HepG2 (cell line): ENCODE measurements around the gene HARBI1. TPM values are rescaled to one million over a fixed set of nuclear protein-coding genes. Genes with fewer than 3 reads are reported as not detected.

ENCODE experiments used
- CBFB ChIP-seq: sonication (generic); formaldehyde crosslinking; IDR thresholded peaks from 2 replicates; pipeline ENCODE4 v1.4.0; 2020; ENCODE audit warnings: missing genetic modification reagents
- DMAP1 ChIP-seq: IDR thresholded peaks from 2 replicates; pipeline ENCODE4 v1.6.1; 2016
- ELF1 ChIP-seq: sonication (generic); formaldehyde crosslinking; IDR thresholded peaks from 2 replicates; pipeline ENCODE4 v1.4.0; 2020; ENCODE audit warnings: missing genetic modification reagents
- ELF4 ChIP-seq: sonication (generic); formaldehyde crosslinking; IDR thresholded peaks from 2 replicates; pipeline ENCODE4 v1.5.0; 2020; ENCODE audit warnings: missing genetic modification reagents, mild to moderate bottlenecking, moderate library complexity, borderline replicate concordance
- ETV6 ChIP-seq: sonication (generic); formaldehyde crosslinking; conservative IDR thresholded peaks from 2 replicates; pipeline ENCODE4 v1.4.0; 2020; ENCODE audit warnings: missing genetic modification reagents
- GATAD2A ChIP-seq: IDR thresholded peaks from 2 replicates; pipeline ENCODE4 v1.6.1; 2016
- HNF4G ChIP-seq, 2 experiments: sonication (generic) in 1 of 2; formaldehyde crosslinking in 1 of 2; IDR thresholded peaks; 2 replicates each; pipeline versions ENCODE4 v1.4.0 to v1.6.1; 2011 to 2020; ENCODE audit warnings: borderline replicate concordance in 2 of 2, low read depth in 2 of 2, mild to moderate bottlenecking in 2 of 2, low read length in 1 of 2, missing genetic modification reagents in 1 of 2, moderate library complexity in 1 of 2
- MAZ ChIP-seq, 2 experiments: sonication (generic) in 1 of 2; formaldehyde crosslinking in 1 of 2; IDR thresholded peaks; 2 replicates each; pipeline versions ENCODE4 v1.5.0 to v1.6.1; 2012 to 2020; ENCODE audit warnings: low read depth in 2 of 2, mild to moderate bottlenecking in 2 of 2, borderline replicate concordance in 1 of 2, improper control_type of control experiment in 1 of 2, low read length in 1 of 2, missing genetic modification reagents in 1 of 2, moderate library complexity in 1 of 2
- NFIC ChIP-seq: IDR thresholded peaks from 2 replicates; pipeline ENCODE4 v1.6.1; 2012; ENCODE audit warnings: mild to moderate bottlenecking, low read length, inconsistent platforms
- PITX1 ChIP-seq: sonication (generic); formaldehyde crosslinking; IDR thresholded peaks from 2 replicates; pipeline ENCODE4 v1.5.1; 2020; ENCODE audit warnings: mild to moderate bottlenecking, missing genetic modification reagents
- SP5 ChIP-seq: IDR thresholded peaks from 2 replicates; pipeline ENCODE4 v1.6.1; 2016; ENCODE audit warnings: low read depth, borderline replicate concordance
- TARDBP ChIP-seq: sonication (generic); formaldehyde crosslinking; IDR thresholded peaks from 2 replicates; pipeline ENCODE4 v1.8.0; 2022; ENCODE audit warnings: mild to moderate bottlenecking, missing genetic modification reagents
- TEAD3 ChIP-seq: optimal IDR thresholded peaks from 2 replicates; pipeline ENCODE3; 2016; ENCODE audit warnings: borderline replicate concordance
- ZNF136 ChIP-seq: sonication (generic); formaldehyde crosslinking; IDR thresholded peaks from 2 replicates; pipeline ENCODE4 v1.8.1; 2022; ENCODE audit warnings: low read depth, mild to moderate bottlenecking, moderate library complexity, missing genetic modification reagents
- ZNF614 ChIP-seq: IDR thresholded peaks from 2 replicates; pipeline ENCODE4 v1.6.1; 2018; ENCODE audit warnings: missing biosample characterization, missing genetic modification reagents, inconsistent platforms, borderline replicate concordance
- ZNF749 ChIP-seq: sonication (generic); formaldehyde crosslinking; IDR thresholded peaks from 2 replicates; pipeline ENCODE4 v1.8.0; 2022; ENCODE audit warnings: mild to moderate bottlenecking, missing genetic modification reagents, moderate library complexity, borderline replicate concordance
- ZSCAN30 ChIP-seq: sonication (generic); formaldehyde crosslinking; IDR thresholded peaks from 2 replicates; pipeline ENCODE4 v1.5.0; 2020; ENCODE audit warnings: mild to moderate bottlenecking, missing genetic modification reagents
- polyA plus RNA-seq, 8 experiments: library from polyadenylated mRNA; depleted of rRNA in 3 of 8; stranded (reverse) in 7 of 8; unstranded in 1 of 8; fragments of >200 nt; fragmentation: Illumina TruSeq in 4 of 8; extraction: Trizol in 4 of 8; gene quantifications; 2 replicates each; pipeline versions ENCODE4 v1.2.1 to v1.2.3, GENCODE V29; 2011 to 2016; ENCODE audit warnings: low read depth in 4 of 8, missing spikeins in 1 of 8, mixed read lengths in 1 of 8; ENCODE audit not compliant: insufficient read depth in 1 of 8
- total RNA-seq, 5 experiments: library from RNA; depleted of rRNA; stranded (reverse); fragments of >200 nt; fragmentation: Illumina TruSeq; extraction: Trizol; gene quantifications; 2 replicates each; pipeline ENCODE4 v1.2.3, GENCODE V29; 2016; ENCODE audit warnings: low read depth in 1 of 5
- TF ChIP-seq, protein P1 (sequence below): sonication (generic); formaldehyde crosslinking; IDR thresholded peaks from 2 replicates; pipeline ENCODE4 v1.5.1; 2020; ENCODE audit warnings: mild to moderate bottlenecking, missing genetic modification reagents, moderate library complexity
- TF ChIP-seq, protein P2 (sequence below): sonication (generic); formaldehyde crosslinking; conservative IDR thresholded peaks from 2 replicates; pipeline ENCODE4 v1.8.0; 2022; ENCODE audit warnings: missing genetic modification reagents
- TF ChIP-seq, protein P3 (sequence below): sonication (generic); formaldehyde crosslinking; IDR thresholded peaks from 2 replicates; pipeline ENCODE4 v1.8.1; 2023; ENCODE audit warnings: mild to moderate bottlenecking, missing genetic modification reagents

Gene HARBI1
- total and polyA plus RNA-seq, 2 of the 13 experiments (the other 11 are each of a cell fraction or from before 2014, with no cell fraction given) = 2.5 to 4.8 TPM

DNA sequence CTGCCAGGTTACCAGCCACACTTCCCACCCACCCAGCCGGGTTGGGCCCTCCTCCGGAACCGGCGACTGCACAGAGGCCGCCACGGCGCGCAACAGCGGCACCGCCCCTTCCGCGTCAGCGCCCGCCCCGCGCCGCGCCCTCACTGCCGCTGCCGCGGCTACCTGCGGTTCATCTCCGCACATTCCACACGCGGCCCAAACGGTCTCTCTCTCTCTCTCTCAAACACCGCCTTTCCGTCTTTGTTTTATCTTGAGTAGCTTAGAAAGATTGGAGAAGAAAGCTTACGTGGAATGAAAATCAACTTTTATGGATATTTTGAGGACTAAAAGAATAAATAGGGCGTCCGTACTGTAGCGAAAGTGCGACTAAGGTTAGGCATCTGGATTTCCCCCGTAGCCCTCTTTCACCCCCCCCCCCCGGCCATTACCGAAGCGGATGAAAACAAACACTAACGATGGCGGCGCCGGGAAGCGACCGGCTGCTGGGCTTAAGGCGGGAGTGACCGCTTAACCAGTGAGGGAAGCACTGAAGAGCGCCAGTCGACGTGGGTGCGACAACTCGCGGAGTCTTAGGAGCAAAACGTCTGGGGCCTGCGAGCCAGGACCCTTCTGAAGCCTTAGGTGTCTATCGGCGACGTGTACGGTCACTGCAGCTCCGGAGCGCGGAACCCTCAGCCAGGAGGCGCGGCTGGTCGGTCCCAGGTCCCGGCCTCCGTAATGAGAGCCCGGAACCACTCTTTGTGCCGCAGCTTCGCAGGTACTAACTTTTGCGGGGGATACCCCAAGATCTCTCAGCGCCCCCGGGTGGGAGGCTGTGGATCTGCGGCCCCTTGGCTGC lies at the start of gene HARBI1, which contains the start of gene ATG13 (continued):
- TF ChIP-seq, protein P1, sequence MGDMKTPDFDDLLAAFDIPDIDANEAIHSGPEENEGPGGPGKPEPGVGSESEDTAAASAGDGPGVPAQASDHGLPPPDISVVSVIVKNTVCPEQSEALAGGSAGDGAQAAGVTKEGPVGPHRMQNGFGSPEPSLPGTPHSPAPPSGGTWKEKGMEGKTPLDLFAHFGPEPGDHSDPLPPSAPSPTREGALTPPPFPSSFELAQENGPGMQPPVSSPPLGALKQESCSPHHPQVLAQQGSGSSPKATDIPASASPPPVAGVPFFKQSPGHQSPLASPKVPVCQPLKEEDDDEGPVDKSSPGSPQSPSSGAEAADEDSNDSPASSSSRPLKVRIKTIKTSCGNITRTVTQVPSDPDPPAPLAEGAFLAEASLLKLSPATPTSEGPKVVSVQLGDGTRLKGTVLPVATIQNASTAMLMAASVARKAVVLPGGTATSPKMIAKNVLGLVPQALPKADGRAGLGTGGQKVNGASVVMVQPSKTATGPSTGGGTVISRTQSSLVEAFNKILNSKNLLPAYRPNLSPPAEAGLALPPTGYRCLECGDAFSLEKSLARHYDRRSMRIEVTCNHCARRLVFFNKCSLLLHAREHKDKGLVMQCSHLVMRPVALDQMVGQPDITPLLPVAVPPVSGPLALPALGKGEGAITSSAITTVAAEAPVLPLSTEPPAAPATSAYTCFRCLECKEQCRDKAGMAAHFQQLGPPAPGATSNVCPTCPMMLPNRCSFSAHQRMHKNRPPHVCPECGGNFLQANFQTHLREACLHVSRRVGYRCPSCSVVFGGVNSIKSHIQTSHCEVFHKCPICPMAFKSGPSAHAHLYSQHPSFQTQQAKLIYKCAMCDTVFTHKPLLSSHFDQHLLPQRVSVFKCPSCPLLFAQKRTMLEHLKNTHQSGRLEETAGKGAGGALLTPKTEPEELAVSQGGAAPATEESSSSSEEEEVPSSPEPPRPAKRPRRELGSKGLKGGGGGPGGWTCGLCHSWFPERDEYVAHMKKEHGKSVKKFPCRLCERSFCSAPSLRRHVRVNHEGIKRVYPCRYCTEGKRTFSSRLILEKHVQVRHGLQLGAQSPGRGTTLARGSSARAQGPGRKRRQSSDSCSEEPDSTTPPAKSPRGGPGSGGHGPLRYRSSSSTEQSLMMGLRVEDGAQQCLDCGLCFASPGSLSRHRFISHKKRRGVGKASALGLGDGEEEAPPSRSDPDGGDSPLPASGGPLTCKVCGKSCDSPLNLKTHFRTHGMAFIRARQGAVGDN (CRISPR knock-in tag) = peak; percentile 73
- TF ChIP-seq GATAD2A = no peak
- TF ChIP-seq, protein P2, sequence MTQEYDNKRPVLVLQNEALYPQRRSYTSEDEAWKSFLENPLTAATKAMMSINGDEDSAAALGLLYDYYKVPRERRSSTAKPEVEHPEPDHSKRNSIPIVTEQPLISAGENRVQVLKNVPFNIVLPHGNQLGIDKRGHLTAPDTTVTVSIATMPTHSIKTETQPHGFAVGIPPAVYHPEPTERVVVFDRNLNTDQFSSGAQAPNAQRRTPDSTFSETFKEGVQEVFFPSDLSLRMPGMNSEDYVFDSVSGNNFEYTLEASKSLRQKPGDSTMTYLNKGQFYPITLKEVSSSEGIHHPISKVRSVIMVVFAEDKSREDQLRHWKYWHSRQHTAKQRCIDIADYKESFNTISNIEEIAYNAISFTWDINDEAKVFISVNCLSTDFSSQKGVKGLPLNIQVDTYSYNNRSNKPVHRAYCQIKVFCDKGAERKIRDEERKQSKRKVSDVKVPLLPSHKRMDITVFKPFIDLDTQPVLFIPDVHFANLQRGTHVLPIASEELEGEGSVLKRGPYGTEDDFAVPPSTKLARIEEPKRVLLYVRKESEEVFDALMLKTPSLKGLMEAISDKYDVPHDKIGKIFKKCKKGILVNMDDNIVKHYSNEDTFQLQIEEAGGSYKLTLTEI (CRISPR knock-in tag) = no peak
- TF ChIP-seq ZNF614 (CRISPR knock-in tag) = no peak
- peak; percentile 17 for TF ChIP-seq TEAD3 (CRISPR knock-in tag)
- TF ChIP-seq DMAP1 (CRISPR knock-in tag) = peak; percentile 79
- 0 out of 2 replicates have a peak, but pooled peaks have one; percentile 37 for TF ChIP-seq ZSCAN30 (CRISPR knock-in tag)
- TF ChIP-seq NFIC = no peak
- no peak; the same call in 1 of the 2 replicates for TF ChIP-seq MAZ (IDR thresholded peaks at IDR 0.05; ENCODE audit: borderline replicate concordance, low read depth, low read length)
- peak; percentile 68 for TF ChIP-seq MAZ (CRISPR knock-in tag; IDR thresholded peaks at IDR 0.05; ENCODE audit: low read depth)
- TF ChIP-seq PITX1 = 0 out of 2 replicates have a peak, but pooled peaks have one; percentile 41
- 0 out of 2 replicates have a peak, but pooled peaks have one; percentile 28 for TF ChIP-seq ELF4 (CRISPR knock-in tag)
- TF ChIP-seq ETV6 (CRISPR knock-in tag) = 0 out of 2 replicates have a peak, but pooled peaks have one; percentile 11
- peak; percentile 15; the same call in 1 of the 2 replicates for TF ChIP-seq ELF1 (CRISPR knock-in tag)
- peak; percentile 76 for TF ChIP-seq SP5 (CRISPR knock-in tag)
- TF ChIP-seq ZNF749 = no peak
- peak; percentile 70; the same call in 1 of the 2 replicates for TF ChIP-seq CBFB (CRISPR knock-in tag)
- no peak for TF ChIP-seq ZNF136
- 0 out of 2 replicates have a peak, but pooled peaks have one; percentile 19 for TF ChIP-seq TARDBP (CRISPR knock-in tag)
- TF ChIP-seq, protein P3, sequence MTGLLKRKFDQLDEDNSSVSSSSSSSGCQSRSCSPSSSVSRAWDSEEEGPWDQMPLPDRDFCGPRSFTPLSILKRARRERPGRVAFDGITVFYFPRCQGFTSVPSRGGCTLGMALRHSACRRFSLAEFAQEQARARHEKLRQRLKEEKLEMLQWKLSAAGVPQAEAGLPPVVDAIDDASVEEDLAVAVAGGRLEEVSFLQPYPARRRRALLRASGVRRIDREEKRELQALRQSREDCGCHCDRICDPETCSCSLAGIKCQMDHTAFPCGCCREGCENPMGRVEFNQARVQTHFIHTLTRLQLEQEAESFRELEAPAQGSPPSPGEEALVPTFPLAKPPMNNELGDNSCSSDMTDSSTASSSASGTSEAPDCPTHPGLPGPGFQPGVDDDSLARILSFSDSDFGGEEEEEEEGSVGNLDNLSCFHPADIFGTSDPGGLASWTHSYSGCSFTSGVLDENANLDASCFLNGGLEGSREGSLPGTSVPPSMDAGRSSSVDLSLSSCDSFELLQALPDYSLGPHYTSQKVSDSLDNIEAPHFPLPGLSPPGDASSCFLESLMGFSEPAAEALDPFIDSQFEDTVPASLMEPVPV = peak; percentile 34; the same call in 1 of the 2 replicates
- TF ChIP-seq HNF4G (IDR thresholded peaks at IDR 0.05; ENCODE audit: borderline replicate concordance, low read depth, low read length) = no peak
- TF ChIP-seq HNF4G (CRISPR knock-in tag; IDR thresholded peaks at IDR 0.05; ENCODE audit: borderline replicate concordance, low read depth) = no peak
